ENCODE results near the gene TMEM253.
A peak's percentile ranks its signal among the peaks of the same experiment; 100 is the strongest.

TMEM253 gene

GRCh38 chr14:21093769-21094681 is 6.8 kb upstream of the TMEM253 start (continued):
- 0 out of 2 replicates have a peak, but pooled peaks have one; percentile 30 for TF ChIP-seq KLF9 (tag by site-specific recombination; IDR thresholded peaks at IDR 0.05; ENCODE audit: low read depth)
- TF ChIP-seq ZNF677 (tag by site-specific recombination; IDR thresholded peaks at IDR 0.05), result no peak
- no peak for TF ChIP-seq PRDM1 (tag by site-specific recombination; IDR thresholded peaks at IDR 0.05)
- TF ChIP-seq ZNF600 (tag by site-specific recombination; IDR thresholded peaks at IDR 0.05), result peak; percentile 89
- TF ChIP-seq ZNF16 (tag by site-specific recombination; IDR thresholded peaks at IDR 0.05; ENCODE audit: low read depth), result no peak
- TF ChIP-seq ZNF274 (IDR thresholded peaks at IDR 0.05; ENCODE audit: low read length), result no peak
- no peak for TF ChIP-seq ZNF274 (tag by site-specific recombination; IDR thresholded peaks at IDR 0.05; ENCODE audit: borderline replicate concordance)
- no peak for TF ChIP-seq ZNF433 (tag by site-specific recombination; IDR thresholded peaks at IDR 0.05; ENCODE audit: low read depth)
- 0 out of 2 replicates have a peak, but pooled peaks have one; percentile 26 for TF ChIP-seq ZXDB (tag by site-specific recombination; IDR thresholded peaks at IDR 0.05)
- no peak for TF ChIP-seq BCL11A (tag by site-specific recombination; IDR thresholded peaks at IDR 0.05; ENCODE audit: low read depth)
- no peak for TF ChIP-seq ZNF658 (tag by site-specific recombination; IDR thresholded peaks at IDR 0.05)
- no peak for TF ChIP-seq ZSCAN16 (tag by site-specific recombination; IDR thresholded peaks at IDR 0.05)
- TF ChIP-seq ZBTB20 (tag by site-specific recombination; IDR thresholded peaks at IDR 0.05), result peak; percentile 39; the same call in 1 of the 2 replicates
- TF ChIP-seq, protein P1, sequence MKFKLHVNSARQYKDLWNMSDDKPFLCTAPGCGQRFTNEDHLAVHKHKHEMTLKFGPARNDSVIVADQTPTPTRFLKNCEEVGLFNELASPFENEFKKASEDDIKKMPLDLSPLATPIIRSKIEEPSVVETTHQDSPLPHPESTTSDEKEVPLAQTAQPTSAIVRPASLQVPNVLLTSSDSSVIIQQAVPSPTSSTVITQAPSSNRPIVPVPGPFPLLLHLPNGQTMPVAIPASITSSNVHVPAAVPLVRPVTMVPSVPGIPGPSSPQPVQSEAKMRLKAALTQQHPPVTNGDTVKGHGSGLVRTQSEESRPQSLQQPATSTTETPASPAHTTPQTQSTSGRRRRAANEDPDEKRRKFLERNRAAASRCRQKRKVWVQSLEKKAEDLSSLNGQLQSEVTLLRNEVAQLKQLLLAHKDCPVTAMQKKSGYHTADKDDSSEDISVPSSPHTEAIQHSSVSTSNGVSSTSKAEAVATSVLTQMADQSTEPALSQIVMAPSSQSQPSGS (tag by site-specific recombination; IDR thresholded peaks at IDR 0.05; ENCODE audit: low read depth), result no peak
- TF ChIP-seq, protein P2, sequence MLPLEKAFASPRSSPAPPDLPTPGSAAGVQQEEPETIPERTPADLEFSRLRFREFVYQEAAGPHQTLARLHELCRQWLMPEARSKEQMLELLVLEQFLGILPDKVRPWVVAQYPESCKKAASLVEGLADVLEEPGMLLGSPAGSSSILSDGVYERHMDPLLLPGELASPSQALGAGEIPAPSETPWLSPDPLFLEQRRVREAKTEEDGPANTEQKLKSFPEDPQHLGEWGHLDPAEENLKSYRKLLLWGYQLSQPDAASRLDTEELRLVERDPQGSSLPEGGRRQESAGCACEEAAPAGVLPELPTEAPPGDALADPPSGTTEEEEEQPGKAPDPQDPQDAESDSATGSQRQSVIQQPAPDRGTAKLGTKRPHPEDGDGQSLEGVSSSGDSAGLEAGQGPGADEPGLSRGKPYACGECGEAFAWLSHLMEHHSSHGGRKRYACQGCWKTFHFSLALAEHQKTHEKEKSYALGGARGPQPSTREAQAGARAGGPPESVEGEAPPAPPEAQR (tag by site-specific recombination; IDR thresholded peaks at IDR 0.05), result no peak
- no peak for TF ChIP-seq ZNF350 (tag by site-specific recombination; IDR thresholded peaks at IDR 0.05)
- TF ChIP-seq ZNF248 (tag by site-specific recombination; IDR thresholded peaks at IDR 0.05), result no peak
- no peak for TF ChIP-seq ZBTB21 (tag by site-specific recombination; IDR thresholded peaks at IDR 0.05)
- no peak for TF ChIP-seq ZNF121 (tag by site-specific recombination; IDR thresholded peaks at IDR 0.05)
- no peak for TF ChIP-seq ZNF76 (tag by site-specific recombination; IDR thresholded peaks at IDR 0.05; ENCODE audit: borderline replicate concordance, low read depth)
- peak; percentile 80; the same call in 1 of the 2 replicates for TF ChIP-seq ZNF561 (tag by site-specific recombination; IDR thresholded peaks at IDR 0.05; ENCODE audit: borderline replicate concordance)
- no peak for TF ChIP-seq ZNF776 (tag by site-specific recombination; IDR thresholded peaks at IDR 0.05; ENCODE audit: borderline replicate concordance)
- TF ChIP-seq KLF8 (tag by site-specific recombination; IDR thresholded peaks at IDR 0.05), result no peak
- TF ChIP-seq INSM2 (tag by site-specific recombination; IDR thresholded peaks at IDR 0.05), result no peak
- TF ChIP-seq ZNF621 (tag by site-specific recombination; IDR thresholded peaks at IDR 0.05), result no peak
- no peak for TF ChIP-seq GFI1B (tag by site-specific recombination; IDR thresholded peaks at IDR 0.05)
- no peak for TF ChIP-seq ZNF366 (tag by site-specific recombination; conservative IDR thresholded peaks at IDR 0.05)
- no peak for TF ChIP-seq FEZF1 (tag by site-specific recombination; IDR thresholded peaks at IDR 0.05)
- peak; percentile 83 for TF ChIP-seq ZNF398 (tag by site-specific recombination; IDR thresholded peaks at IDR 0.05)
- no peak for TF ChIP-seq ZNF223 (tag by site-specific recombination; IDR thresholded peaks at IDR 0.05)
- TF ChIP-seq, protein P3, sequence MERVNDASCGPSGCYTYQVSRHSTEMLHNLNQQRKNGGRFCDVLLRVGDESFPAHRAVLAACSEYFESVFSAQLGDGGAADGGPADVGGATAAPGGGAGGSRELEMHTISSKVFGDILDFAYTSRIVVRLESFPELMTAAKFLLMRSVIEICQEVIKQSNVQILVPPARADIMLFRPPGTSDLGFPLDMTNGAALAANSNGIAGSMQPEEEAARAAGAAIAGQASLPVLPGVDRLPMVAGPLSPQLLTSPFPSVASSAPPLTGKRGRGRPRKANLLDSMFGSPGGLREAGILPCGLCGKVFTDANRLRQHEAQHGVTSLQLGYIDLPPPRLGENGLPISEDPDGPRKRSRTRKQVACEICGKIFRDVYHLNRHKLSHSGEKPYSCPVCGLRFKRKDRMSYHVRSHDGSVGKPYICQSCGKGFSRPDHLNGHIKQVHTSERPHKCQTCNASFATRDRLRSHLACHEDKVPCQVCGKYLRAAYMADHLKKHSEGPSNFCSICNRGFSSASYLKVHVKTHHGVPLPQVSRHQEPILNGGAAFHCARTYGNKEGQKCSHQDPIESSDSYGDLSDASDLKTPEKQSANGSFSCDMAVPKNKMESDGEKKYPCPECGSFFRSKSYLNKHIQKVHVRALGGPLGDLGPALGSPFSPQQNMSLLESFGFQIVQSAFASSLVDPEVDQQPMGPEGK (tag by site-specific recombination; IDR thresholded peaks at IDR 0.05), result peak; percentile 40; the same call in 1 of the 2 replicates

Data from HEK293 (cell line).